Liver (tissue), 9 donors: ENCODE data around the gene STYXL2. TPM values are rescaled to one million over a fixed set of nuclear protein-coding genes. Genes with fewer than 3 reads are reported as not detected.

Source experiments
- DNase-seq: peaks from one replicate; pipeline ENCODE4 v3.0.0-alpha.2; 2017; ENCODE audit warnings: low spot score
- H3K27ac ChIP-seq, 2 donors: one replicate each; pipeline ENCODE4 v1.7.0; 2013; ENCODE audit warnings: inconsistent platforms in 2 of 2, low read length in 2 of 2, control low read depth in 1 of 2, low read depth in 1 of 2, mild to moderate bottlenecking in 1 of 2
- H3K27me3 ChIP-seq, 4 donors: one replicate each; pipeline versions ENCODE4 v1.6.1 to v1.7.0; 2013; ENCODE audit warnings: low read length in 3 of 4, inconsistent platforms in 1 of 4, mild to moderate bottlenecking in 1 of 4, moderate library complexity in 1 of 4; ENCODE audit not compliant: control insufficient read depth in 4 of 4, insufficient read depth in 4 of 4
- H3K36me3 ChIP-seq, 4 donors: one replicate each; pipeline versions ENCODE4 v1.6.1 to v1.7.0; 2013; ENCODE audit warnings: low read length in 3 of 4, mild to moderate bottlenecking in 3 of 4, low read depth in 1 of 4, moderate library complexity in 1 of 4; ENCODE audit not compliant: control insufficient read depth in 4 of 4, insufficient read depth in 3 of 4
- H3K4me1 ChIP-seq, 4 donors: one replicate each; pipeline versions ENCODE4 v1.6.1 to v1.7.0; 2013; ENCODE audit warnings: low read length in 3 of 4, mild to moderate bottlenecking in 3 of 4, moderate library complexity in 1 of 4; ENCODE audit not compliant: control insufficient read depth in 4 of 4, insufficient read depth in 4 of 4
- H3K4me3 ChIP-seq, 3 donors: one replicate each; pipeline versions ENCODE4 v1.6.1 to v1.7.0; 2013; ENCODE audit warnings: low read length in 3 of 3, control low read depth in 1 of 3, low read depth in 1 of 3, mild to moderate bottlenecking in 1 of 3
- H3K9ac ChIP-seq, 2 donors: one replicate each; pipeline ENCODE4 v1.7.0; 2013; ENCODE audit warnings: low read length in 2 of 2, mild to moderate bottlenecking in 2 of 2, moderate library complexity in 2 of 2, control low read depth in 1 of 2, low read depth in 1 of 2
- H3K9me3 ChIP-seq, 4 donors: one replicate each; pipeline versions ENCODE4 v1.6.1 to v1.7.0; 2013; ENCODE audit warnings: low read length in 3 of 4; ENCODE audit not compliant: control insufficient read depth in 4 of 4
- ATF3 ChIP-seq: IDR thresholded peaks from 2 replicates; pipeline ENCODE4 v1.6.1; 2016; ENCODE audit warnings: antibody characterized with exemption
- EGR1 ChIP-seq, 2 donors: IDR thresholded peaks; 2 replicates each; pipeline ENCODE4 v1.6.1; 2016 to 2018; ENCODE audit warnings: antibody characterized with exemption in 2 of 2, low read depth in 2 of 2
- FOXA2 ChIP-seq: IDR thresholded peaks from 2 replicates; pipeline ENCODE4 v1.6.1; 2016; ENCODE audit warnings: antibody characterized with exemption
- GABPA ChIP-seq, 2 donors: IDR thresholded peaks in 1 of 2; conservative IDR thresholded peaks in 1 of 2; 2 replicates each; pipeline ENCODE4 v1.6.1; 2016; ENCODE audit warnings: antibody characterized with exemption in 2 of 2, mild to moderate bottlenecking in 1 of 2, moderate library complexity in 1 of 2
- HNF4A ChIP-seq, 2 donors: conservative IDR thresholded peaks; 2 replicates each; pipeline ENCODE4 v1.6.1; 2016; ENCODE audit warnings: antibody characterized with exemption in 2 of 2, mild to moderate bottlenecking in 2 of 2
- HNF4G ChIP-seq: IDR thresholded peaks from 2 replicates; pipeline ENCODE4 v1.6.1; 2016; ENCODE audit warnings: antibody characterized with exemption
- NR2F2 ChIP-seq: IDR thresholded peaks from 2 replicates; pipeline ENCODE4 v1.6.1; 2016; ENCODE audit warnings: antibody characterized with exemption
- SP1 ChIP-seq: IDR thresholded peaks from 2 replicates; pipeline ENCODE4 v1.6.1; 2018; ENCODE audit warnings: antibody characterized with exemption, mild to moderate bottlenecking
- TAF1 ChIP-seq: conservative IDR thresholded peaks from 2 replicates; pipeline ENCODE4 v1.6.1; 2016; ENCODE audit warnings: antibody characterized with exemption, mild to moderate bottlenecking
- ZBTB33 ChIP-seq: IDR thresholded peaks from 2 replicates; pipeline ENCODE4 v1.6.1; 2016; ENCODE audit warnings: antibody characterized with exemption
- WGBS: extraction: QIAGEN DNeasy Blood & Tissue Kit; methylation state at CpG from one replicate; pipeline ENCODE4 v1.1.7; 2013; 5-methylcytosine and 5-hydroxymethylcytosine counted together
- polyA plus RNA-seq, 2 donors: library from polyadenylated mRNA; stranded (reverse) in 1 of 2; unstranded in 1 of 2; fragments of 200-250 nt in 1 of 2; fragments of >200 nt in 1 of 2; fragmentation: Nextera tagmentation in 1 of 2; extraction: Ambion mirVana in 1 of 2; gene quantifications; one replicate each; pipeline versions ENCODE4 v1.2.1 to v1.2.3, GENCODE V29; 2013 to 2015
- total RNA-seq, 2 donors: library from RNA; depleted of rRNA; stranded (reverse); fragments of >200 nt; gene quantifications; one replicate each; pipeline ENCODE4 v1.2.3, GENCODE V29; 2014
- TF ChIP-seq, protein P1 (sequence below): fragments of 150-350 bp; IDR thresholded peaks from 2 replicates; pipeline ENCODE4 v1.5.1; 2017; ENCODE audit warnings: improper control_type of control experiment, low read depth, low read length; ENCODE audit not compliant: missing input control
- donor health status: healthy.
- donor health status: healthy.
- donor health status: healthy.
- donor health status: healthy.
- donor health status: healthy.

Gene STYXL2
- total and polyA plus RNA-seq, 4 donors, result 0.28 TPM; not detected in 3

GRCh38 chr1:167061073-167061464 lies 32.8 kb upstream of the STYXL2 start:
- TF ChIP-seq ATF3 (no peak), HNF4A (conservative IDR thresholded peaks at IDR 0.05) (no peak), GABPA (IDR thresholded peaks at IDR 0.05 in 1 of 2, conservative IDR thresholded peaks at IDR 0.05 in 1 of 2) (no peak), HNF4G (no peak), ZBTB33 (no peak)

DNA sequence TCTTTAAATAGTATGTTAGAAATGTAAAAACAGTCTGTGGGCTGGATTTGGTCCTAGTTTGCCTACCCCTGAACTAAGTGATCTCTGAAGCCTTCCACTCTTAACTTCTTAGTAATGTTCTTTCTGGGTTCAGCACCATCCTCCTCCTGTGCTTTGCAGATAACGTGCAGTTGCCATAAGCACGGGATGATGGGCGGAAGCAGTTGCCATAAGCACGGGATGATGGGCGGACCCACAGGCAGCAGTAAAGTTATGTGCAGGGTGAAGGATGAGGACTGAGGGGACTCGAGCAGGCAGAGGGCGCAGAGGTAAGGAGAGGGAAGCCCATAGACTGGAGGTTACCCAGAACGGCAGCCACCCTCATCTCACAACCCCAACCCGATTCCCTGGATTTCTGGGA lies 29.3 kb upstream of the STYXL2 start:
- H3K9ac ChIP-seq, result no peak overlapping the region
- WGBS, result 82% methylated on average over 9 of the region's 9 CpGs
- H3K36me3 ChIP-seq, result no peaks in the 10 kb centered on the region
- H3K4me3 ChIP-seq, result no peak overlapping the region
- no peaks in the 10 kb centered on the region for H3K27me3 ChIP-seq
- no peaks in the 10 kb centered on the region for H3K9me3 ChIP-seq
- H3K27ac ChIP-seq, result no peak overlapping the region
- no peak for DNase-seq
- H3K4me1 ChIP-seq, result peaks cover 0 to 2% (median 0%) of the 10 kb centered on the region in 4 donors
- TF ChIP-seq SP1 (no peak), HNF4A (conservative IDR thresholded peaks at IDR 0.05) (no peak), ATF3 (no peak), ZBTB33 (no peak), EGR1 (IDR thresholded peaks at IDR 0.05; ENCODE audit: low read depth in 2 of 2) (no peak), GABPA (IDR thresholded peaks at IDR 0.05 in 1 of 2, conservative IDR thresholded peaks at IDR 0.05 in 1 of 2) (no peak), TAF1 (no peak), NR2F2 (no peak), FOXA2 (no peak)
- TF ChIP-seq, protein P1, sequence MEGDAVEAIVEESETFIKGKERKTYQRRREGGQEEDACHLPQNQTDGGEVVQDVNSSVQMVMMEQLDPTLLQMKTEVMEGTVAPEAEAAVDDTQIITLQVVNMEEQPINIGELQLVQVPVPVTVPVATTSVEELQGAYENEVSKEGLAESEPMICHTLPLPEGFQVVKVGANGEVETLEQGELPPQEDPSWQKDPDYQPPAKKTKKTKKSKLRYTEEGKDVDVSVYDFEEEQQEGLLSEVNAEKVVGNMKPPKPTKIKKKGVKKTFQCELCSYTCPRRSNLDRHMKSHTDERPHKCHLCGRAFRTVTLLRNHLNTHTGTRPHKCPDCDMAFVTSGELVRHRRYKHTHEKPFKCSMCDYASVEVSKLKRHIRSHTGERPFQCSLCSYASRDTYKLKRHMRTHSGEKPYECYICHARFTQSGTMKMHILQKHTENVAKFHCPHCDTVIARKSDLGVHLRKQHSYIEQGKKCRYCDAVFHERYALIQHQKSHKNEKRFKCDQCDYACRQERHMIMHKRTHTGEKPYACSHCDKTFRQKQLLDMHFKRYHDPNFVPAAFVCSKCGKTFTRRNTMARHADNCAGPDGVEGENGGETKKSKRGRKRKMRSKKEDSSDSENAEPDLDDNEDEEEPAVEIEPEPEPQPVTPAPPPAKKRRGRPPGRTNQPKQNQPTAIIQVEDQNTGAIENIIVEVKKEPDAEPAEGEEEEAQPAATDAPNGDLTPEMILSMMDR, result no peak

More at GRCh38 chr1:167061073-167061464, 32.8 kb upstream of the STYXL2 start:
- Histone ChIP-seq H3K9me3 (no peaks in the 10 kb centered on the region), H3K4me1 (peaks cover 0 to 5% (median 1%) of the 10 kb centered on the region in 4 donors), H3K27ac (no peak overlapping the region), H3K9ac (no peak overlapping the region), H3K4me3 (no peak overlapping the region), H3K27me3 (no peaks in the 10 kb centered on the region), H3K36me3 (no peaks in the 10 kb centered on the region)
- no peak for DNase-seq
- 86% methylated on average over 3 of the region's 3 CpGs for WGBS
